Measurements from ENCODE around the gene PI4KA. TPM values are rescaled to one million over a fixed set of nuclear protein-coding genes. Genes with fewer than 3 reads are reported as not detected.
"Not testable (repeated sequence)": the region's sequence is repeated elsewhere in the genome, so short reads cannot be mapped to it uniquely, and the experiment has no call there.

The PI4KA gene
- total and polyA plus RNA-seq, 4 donors, result 19.4 to 47.5 (median 36.3) TPM

DNA sequence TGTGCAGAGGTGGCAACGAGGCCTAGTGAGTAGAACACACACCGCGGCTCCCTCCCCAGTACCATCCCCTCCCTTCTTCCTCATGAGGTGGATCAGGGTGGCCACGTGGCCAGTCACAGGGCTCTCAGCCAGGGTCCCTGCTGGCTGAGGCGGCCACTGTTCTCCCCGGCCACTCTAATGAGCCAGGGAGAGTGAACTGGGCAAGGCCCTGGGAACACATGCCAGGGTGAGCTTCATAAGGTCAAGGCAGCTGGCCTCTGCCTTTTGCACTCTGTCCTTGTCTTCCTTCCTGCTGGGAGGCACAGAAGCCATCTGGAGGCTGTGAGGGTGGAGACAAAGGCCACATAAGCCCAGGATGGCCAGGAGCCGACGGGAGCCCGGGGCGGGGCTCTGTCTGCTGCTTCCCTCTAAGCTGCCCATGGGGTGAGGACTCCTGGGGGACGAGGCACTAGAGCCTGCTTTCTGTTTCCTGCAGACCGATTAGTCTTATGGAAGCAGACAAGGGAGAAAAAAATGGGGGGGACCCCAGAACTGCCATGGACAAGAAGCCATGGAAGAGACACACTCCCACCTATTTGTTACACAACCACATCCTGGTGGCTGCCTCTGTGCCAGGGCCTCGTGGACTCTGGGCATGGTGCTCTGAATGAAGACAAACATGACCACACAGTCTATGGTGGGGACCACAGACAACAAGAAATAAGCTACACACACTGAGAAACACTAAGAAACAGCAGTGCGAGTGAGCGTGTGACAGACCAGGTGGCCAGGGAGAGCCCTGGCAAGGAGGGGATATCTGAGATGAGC is 123.1 kb downstream of the PI4KA start:
- peaks cover 0 to 12% (median 6%) of the 10 kb centered on the region in 4 donors for H3K4me1 ChIP-seq (ENCODE audit: control insufficient read depth in 4 of 4, insufficient read depth in 4 of 4, low read length in 3 of 4)
- DNase-seq (ENCODE audit: low spot score); H3K4me3 ChIP-seq (ENCODE audit: low read depth in 1 of 3, low read length in 3 of 3); H3K27me3 ChIP-seq (ENCODE audit: control insufficient read depth in 4 of 4, insufficient read depth in 4 of 4, low read length in 3 of 4); H3K36me3 ChIP-seq (ENCODE audit: control insufficient read depth in 4 of 4, insufficient read depth in 3 of 4, low read depth in 1 of 4, low read length in 3 of 4); H3K9me3 ChIP-seq (ENCODE audit: control insufficient read depth in 4 of 4, low read length in 3 of 4); H3K9ac ChIP-seq (ENCODE audit: low read depth in 1 of 2, low read length in 2 of 2); H3K27ac ChIP-seq (ENCODE audit: low read depth in 1 of 2, low read length in 2 of 2): not testable (repeated sequence)
- TF ChIP-seq RXRA (IDR thresholded peaks at IDR 0.05), result peak in 1 of 2 donors; percentile 25
- TF ChIP-seq HNF4A (conservative IDR thresholded peaks at IDR 0.05), result peak in 1 of 2 donors; percentile 39
- peak; percentile 71 for TF ChIP-seq NR2F2 (IDR thresholded peaks at IDR 0.05)
- WGBS, result 40% methylated on average over 12 of the region's 15 CpGs

DNA sequence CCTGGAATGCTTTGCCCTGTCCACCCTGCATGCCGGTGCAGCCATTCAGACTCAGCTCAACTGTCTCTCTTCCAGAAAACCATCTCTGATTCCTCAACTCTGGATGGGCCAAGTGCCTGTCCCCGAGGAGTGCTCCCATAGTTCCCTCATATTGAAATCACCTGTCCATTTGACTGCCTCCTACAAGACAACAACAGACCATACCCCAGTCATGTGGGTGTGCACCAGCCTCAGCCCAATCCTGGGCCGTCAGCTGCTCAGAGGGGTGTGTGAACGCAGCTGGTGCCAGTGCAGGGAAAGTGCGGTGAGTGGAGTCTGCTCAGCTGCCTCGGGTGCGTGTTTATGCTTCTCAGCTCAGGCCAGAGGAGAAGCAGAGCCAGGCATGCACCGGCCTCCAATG is 126.2 kb downstream of the PI4KA start:
- peaks cover 12 to 23% (median 19%) of the 10 kb centered on the region in 4 donors for H3K36me3 ChIP-seq (ENCODE audit: control insufficient read depth in 4 of 4, insufficient read depth in 3 of 4, low read depth in 1 of 4, low read length in 3 of 4)
- not testable (repeated sequence) for H3K9ac ChIP-seq (ENCODE audit: low read depth in 1 of 2, low read length in 2 of 2); H3K27me3 ChIP-seq (ENCODE audit: control insufficient read depth in 4 of 4, insufficient read depth in 4 of 4, low read length in 3 of 4); H3K4me1 ChIP-seq (ENCODE audit: control insufficient read depth in 4 of 4, insufficient read depth in 4 of 4, low read length in 3 of 4); H3K4me3 ChIP-seq (ENCODE audit: low read depth in 1 of 3, low read length in 3 of 3); DNase-seq (ENCODE audit: low spot score); H3K9me3 ChIP-seq (ENCODE audit: control insufficient read depth in 4 of 4, low read length in 3 of 4); H3K27ac ChIP-seq (ENCODE audit: low read depth in 1 of 2, low read length in 2 of 2)
- 98% methylated on average over 4 of the region's 8 CpGs for WGBS

DNA sequence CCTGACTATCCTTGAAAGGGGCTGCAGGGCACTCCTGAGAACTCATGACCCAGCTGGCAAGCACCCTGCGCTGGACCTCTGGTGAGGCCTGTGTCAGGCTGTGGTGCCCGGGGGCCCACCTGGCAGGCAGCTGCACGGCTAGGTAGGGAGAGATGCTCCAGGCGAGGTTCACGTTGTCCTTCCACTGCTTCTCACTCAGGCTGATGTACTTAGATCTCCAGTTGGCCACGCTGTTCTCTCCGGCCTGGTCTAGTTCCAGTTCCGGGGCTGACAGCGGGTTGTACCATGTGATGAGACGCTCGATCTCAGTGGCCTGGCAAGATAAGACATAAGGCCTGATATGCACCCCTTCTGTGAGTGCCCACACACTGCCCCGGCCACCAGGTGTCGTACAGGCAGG is 129.4 kb downstream of the PI4KA start:
- Histone ChIP-seq H3K4me3 (ENCODE audit: low read depth in 1 of 3, low read length in 3 of 3) (no peak overlapping the region), H3K4me1 (ENCODE audit: control insufficient read depth in 4 of 4, insufficient read depth in 4 of 4, low read length in 3 of 4) (peaks cover 0 to 5% (median 0%) of the 10 kb centered on the region in 4 donors), H3K9me3 (ENCODE audit: control insufficient read depth in 4 of 4, low read length in 3 of 4) (no peaks in the 10 kb centered on the region), H3K9ac (ENCODE audit: low read depth in 1 of 2, low read length in 2 of 2) (no peak overlapping the region), H3K27ac (ENCODE audit: low read depth in 1 of 2, low read length in 2 of 2) (no peak overlapping the region), H3K36me3 (ENCODE audit: control insufficient read depth in 4 of 4, insufficient read depth in 3 of 4, low read depth in 1 of 4, low read length in 3 of 4) (peaks cover 19 to 43% (median 28%) of the 10 kb centered on the region in 4 donors), H3K27me3 (ENCODE audit: control insufficient read depth in 4 of 4, insufficient read depth in 4 of 4, low read length in 3 of 4) (no peaks in the 10 kb centered on the region)
- 92% methylated on average over 13 of the region's 13 CpGs for WGBS
- DNase-seq (ENCODE audit: low spot score), result no peak
- TF ChIP-seq GABPA (IDR thresholded peaks at IDR 0.05 in 1 of 2, conservative IDR thresholded peaks at IDR 0.05 in 1 of 2), result no peak
- TF ChIP-seq, protein P1, sequence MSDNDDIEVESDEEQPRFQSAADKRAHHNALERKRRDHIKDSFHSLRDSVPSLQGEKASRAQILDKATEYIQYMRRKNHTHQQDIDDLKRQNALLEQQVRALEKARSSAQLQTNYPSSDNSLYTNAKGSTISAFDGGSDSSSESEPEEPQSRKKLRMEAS (IDR thresholded peaks at IDR 0.05), result no peak
- TF ChIP-seq FOXA1 (IDR thresholded peaks at IDR 0.05), result no peak
- TF ChIP-seq, protein P2, sequence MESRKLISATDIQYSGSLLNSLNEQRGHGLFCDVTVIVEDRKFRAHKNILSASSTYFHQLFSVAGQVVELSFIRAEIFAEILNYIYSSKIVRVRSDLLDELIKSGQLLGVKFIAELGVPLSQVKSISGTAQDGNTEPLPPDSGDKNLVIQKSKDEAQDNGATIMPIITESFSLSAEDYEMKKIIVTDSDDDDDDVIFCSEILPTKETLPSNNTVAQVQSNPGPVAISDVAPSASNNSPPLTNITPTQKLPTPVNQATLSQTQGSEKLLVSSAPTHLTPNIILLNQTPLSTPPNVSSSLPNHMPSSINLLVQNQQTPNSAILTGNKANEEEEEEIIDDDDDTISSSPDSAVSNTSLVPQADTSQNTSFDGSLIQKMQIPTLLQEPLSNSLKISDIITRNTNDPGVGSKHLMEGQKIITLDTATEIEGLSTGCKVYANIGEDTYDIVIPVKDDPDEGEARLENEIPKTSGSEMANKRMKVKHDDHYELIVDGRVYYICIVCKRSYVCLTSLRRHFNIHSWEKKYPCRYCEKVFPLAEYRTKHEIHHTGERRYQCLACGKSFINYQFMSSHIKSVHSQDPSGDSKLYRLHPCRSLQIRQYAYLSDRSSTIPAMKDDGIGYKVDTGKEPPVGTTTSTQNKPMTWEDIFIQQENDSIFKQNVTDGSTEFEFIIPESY (IDR thresholded peaks at IDR 0.05), result no peak
- TF ChIP-seq RXRA (IDR thresholded peaks at IDR 0.05), result no peak

DNA sequence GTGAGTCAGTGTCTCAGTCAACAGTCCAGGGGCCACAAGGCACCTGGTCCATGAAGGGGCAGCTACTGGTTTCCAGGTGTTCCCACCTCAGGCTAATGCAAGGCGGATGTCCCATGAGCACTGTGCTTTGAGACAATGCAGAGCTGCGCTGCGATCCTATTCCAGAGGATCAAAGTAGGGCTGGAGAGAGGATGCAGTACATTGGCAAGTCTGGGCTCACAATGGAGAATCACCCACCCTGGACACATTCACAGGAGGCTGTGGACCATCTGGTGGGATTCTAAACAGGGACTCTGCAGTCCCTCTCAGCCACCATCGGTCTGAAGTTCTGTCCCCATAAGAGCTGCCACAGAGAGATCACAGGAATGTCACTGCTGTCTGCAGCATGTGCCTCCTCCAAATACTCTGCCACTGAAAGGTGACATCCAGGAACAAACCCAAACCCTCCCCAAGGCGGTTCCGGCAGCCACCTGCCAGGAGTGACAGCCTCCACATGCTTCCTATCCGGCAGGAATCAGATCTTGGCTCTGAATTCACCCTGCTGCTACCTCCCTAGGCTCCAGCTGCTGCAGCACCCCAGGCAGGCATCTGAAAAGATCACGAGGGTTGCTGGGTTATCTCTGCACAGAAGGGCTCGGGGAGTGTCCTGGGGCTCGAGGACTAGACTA is 130.0 kb downstream of the PI4KA start:
- Histone ChIP-seq H3K9ac (ENCODE audit: low read depth in 1 of 2, low read length in 2 of 2) (no peak overlapping the region), H3K9me3 (ENCODE audit: control insufficient read depth in 4 of 4, low read length in 3 of 4) (no peaks in the 10 kb centered on the region), H3K36me3 (ENCODE audit: control insufficient read depth in 4 of 4, insufficient read depth in 3 of 4, low read depth in 1 of 4, low read length in 3 of 4) (peaks cover 19 to 43% (median 28%) of the 10 kb centered on the region in 4 donors), H3K27me3 (ENCODE audit: control insufficient read depth in 4 of 4, insufficient read depth in 4 of 4, low read length in 3 of 4) (no peaks in the 10 kb centered on the region), H3K27ac (ENCODE audit: low read depth in 1 of 2, low read length in 2 of 2) (no peak overlapping the region), H3K4me1 (ENCODE audit: control insufficient read depth in 4 of 4, insufficient read depth in 4 of 4, low read length in 3 of 4) (peaks cover 0 to 5% (median 0%) of the 10 kb centered on the region in 4 donors), H3K4me3 (ENCODE audit: low read depth in 1 of 3, low read length in 3 of 3) (no peak overlapping the region)
- TF ChIP-seq, protein P3, sequence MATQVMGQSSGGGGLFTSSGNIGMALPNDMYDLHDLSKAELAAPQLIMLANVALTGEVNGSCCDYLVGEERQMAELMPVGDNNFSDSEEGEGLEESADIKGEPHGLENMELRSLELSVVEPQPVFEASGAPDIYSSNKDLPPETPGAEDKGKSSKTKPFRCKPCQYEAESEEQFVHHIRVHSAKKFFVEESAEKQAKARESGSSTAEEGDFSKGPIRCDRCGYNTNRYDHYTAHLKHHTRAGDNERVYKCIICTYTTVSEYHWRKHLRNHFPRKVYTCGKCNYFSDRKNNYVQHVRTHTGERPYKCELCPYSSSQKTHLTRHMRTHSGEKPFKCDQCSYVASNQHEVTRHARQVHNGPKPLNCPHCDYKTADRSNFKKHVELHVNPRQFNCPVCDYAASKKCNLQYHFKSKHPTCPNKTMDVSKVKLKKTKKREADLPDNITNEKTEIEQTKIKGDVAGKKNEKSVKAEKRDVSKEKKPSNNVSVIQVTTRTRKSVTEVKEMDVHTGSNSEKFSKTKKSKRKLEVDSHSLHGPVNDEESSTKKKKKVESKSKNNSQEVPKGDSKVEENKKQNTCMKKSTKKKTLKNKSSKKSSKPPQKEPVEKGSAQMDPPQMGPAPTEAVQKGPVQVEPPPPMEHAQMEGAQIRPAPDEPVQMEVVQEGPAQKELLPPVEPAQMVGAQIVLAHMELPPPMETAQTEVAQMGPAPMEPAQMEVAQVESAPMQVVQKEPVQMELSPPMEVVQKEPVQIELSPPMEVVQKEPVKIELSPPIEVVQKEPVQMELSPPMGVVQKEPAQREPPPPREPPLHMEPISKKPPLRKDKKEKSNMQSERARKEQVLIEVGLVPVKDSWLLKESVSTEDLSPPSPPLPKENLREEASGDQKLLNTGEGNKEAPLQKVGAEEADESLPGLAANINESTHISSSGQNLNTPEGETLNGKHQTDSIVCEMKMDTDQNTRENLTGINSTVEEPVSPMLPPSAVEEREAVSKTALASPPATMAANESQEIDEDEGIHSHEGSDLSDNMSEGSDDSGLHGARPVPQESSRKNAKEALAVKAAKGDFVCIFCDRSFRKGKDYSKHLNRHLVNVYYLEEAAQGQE (IDR thresholded peaks at IDR 0.05), result no peak
- no peak for TF ChIP-seq GABPA (IDR thresholded peaks at IDR 0.05 in 1 of 2, conservative IDR thresholded peaks at IDR 0.05 in 1 of 2)
- 93% methylated on average over 10 of the region's 10 CpGs for WGBS
- DNase-seq (ENCODE audit: low spot score), result no peak

Measured in liver (tissue), 9 donors.